Measurements from ENCODE around the gene RETREG1.
"Not testable (repeated sequence)": the region's sequence is repeated elsewhere in the genome, so short reads cannot be mapped to it uniquely, and the experiment has no call there.

The RETREG1 gene

DNA sequence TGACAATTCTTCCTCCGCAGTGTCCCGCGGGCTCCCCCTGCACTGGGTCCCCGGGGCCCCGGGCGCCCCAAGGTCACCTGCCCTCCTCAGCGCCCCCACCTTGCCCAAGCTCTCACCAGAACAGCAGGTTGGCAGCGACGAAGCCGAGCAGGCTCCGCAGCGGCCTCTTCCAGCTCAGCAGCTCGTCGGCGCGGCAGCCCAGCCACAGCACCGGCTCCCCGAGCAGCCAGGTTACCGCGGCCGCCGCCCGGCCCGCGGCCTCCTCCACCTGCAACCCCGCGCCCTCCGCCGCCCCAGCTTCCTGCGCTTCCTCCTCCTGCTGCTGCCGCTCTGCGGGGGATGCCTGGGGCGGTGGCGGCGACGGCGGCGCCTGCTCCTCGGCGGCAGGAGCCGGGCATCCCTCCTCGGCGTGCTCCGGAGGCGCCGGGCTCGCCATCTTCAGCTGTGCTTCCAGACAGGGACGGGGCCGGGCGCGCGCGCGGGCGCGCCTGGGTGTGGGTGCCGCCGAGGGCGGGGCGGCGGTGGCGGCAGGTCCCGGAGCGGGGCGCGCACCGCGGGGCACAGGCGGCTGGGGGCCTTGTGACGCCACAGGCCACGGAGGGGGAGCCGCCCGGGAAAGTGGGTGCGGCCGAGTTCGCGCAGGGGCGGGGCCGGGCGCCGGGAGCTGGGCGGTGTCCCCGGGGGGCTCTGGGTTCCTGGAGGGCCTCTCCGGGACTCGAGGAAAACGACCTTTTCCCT, at the start of gene RETREG1:
TSS of gene RETREG1 (minus strand) at position 462 of the 738 bp plus-strand sequence. CDS start at position 436, 26 bp downstream.
- peak; percentile 94 for DNase-seq

DNA sequence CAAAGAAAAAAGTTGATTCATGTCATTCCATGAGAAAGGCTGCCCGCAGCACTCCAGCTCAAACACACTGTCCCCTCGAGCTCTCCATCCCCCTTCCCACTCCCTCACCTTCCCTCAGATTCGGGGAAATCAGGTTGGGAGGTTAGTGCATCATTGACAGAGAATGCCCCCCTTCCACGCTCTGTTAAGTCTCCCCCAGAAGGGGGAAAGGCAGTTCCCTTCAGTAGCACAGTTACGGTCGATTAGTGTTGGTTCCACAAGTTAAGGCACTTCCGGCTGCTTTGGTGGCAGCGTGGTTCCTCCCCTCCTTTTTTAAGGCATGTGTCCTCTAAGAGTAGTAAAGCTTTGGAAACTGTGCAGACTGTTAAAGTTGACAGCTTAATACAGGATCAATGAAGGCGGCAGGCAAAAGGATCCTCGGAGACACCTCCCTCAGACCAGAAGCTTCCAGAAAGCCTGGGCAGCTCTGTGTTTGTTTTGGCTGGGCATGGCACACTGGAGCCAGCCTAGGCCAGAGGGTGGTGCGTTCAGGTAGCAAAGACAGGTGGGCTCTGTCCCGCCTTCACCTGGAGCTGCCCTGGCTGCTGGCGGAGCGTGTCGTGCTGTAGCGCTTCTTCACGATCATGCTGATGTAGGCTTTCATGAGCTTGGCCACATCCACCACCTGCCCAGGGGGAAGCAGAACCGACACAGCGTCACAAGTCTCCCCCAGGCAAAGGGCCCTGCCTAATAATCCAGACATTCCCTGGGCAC, 49.5 kb upstream of the RETREG1 start:
- DNase-seq, result no peak

DNA sequence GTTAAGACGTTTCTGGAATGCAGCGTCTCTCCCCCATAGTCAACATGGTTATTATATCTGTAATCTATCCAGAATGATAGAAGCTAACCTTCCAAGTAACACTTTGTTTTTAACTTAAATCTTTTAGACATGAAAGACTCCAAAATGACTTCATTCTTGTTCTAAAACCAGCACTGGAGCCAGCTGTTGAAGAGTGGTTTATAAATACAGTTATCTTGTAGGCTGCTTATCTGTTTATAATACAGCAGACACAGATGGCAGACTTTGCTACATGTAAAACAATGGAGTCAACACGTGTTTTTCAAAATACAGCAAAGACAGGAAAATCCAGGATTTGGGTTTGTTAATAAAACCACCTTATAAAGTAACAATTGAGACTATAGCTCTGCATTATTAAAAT, 48.8 kb upstream of the RETREG1 start:
- no peak for DNase-seq

- DNase-seq, result no peak
These were observed 47.6 kb upstream of the RETREG1 start for GRCh38 chr5:16664368-16664767.

DNA sequence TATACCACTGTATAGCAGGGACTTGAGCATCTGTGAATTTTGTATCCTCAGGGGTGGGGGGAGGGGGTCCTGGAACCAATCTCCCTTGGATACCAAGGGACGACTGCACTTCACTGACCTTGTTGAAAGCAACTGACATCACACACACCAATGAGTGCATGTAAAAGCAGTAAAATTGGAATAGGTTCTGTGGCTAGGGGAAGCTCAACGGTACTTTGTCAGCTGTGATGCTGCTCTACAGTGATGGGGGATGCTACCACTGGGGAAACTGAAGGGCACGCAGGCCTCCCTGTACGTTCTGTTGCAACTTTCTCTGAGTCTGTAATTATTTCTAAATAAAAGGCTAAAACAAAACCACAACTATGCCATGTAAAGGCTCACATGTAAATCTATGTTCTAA, 47.0 kb upstream of the RETREG1 start:
- DNase-seq, result no peak

DNA sequence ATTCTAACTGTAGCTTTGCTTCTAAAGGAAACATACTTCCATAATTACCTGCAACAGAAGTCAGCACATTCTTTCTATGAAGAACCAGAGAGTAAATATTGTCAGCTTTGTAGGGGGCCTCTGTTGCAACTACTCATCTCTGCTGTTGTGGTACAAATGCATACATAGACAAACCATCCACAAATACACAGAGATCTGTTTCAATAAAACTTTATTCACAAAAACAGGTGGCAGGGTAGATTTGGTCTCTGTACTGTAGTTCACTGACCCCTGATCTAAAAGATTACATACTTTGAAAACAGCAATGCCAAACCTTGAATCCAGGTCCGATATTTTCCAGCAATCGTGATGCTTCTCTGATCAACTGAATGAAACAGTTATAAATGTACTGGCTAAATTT, 44.9 kb upstream of the RETREG1 start:
- no peak for DNase-seq

GRCh38 chr5:16660982-16661381, 44.2 kb upstream of the RETREG1 start:
- no peak for DNase-seq

DNA sequence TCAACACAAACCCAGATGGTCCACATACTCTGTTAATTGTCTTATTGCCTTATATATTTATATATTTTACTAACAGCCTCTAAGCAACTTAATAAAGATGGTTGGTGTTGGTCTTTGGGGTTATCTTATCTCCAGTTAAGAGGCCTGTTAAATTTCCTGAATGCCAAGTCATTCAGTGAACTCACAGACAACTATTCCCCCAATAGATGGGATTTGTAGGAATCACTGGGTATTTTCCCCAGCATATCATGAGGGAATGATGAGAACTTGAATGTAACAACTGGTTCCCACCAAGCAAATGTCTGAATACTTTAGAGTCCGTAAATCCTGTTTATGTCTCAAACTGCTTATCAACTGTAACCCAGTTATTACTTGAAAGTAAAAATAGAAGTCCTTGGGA, 42.7 kb upstream of the RETREG1 start:
- no peak for DNase-seq

GRCh38 chr5:16656561-16657191, 39.9 kb upstream of the RETREG1 start:
- no peak for DNase-seq

- DNase-seq, result no peak
These were observed 38.0 kb upstream of the RETREG1 start for GRCh38 chr5:16654647-16655334.

- DNase-seq, result not testable (repeated sequence)
These were observed 31.9 kb upstream of the RETREG1 start for GRCh38 chr5:16648739-16649138.

- no peak for DNase-seq
These were observed 27.6 kb upstream of the RETREG1 start for GRCh38 chr5:16644301-16644889.

GRCh38 chr5:16642867-16643266, 26.1 kb upstream of the RETREG1 start:
- DNase-seq, result no peak

GRCh38 chr5:16639206-16639605, 22.4 kb upstream of the RETREG1 start:
- no peak for DNase-seq

- no peak for DNase-seq
These were observed 11.6 kb upstream of the RETREG1 start for GRCh38 chr5:16628376-16628775.

- no peak for DNase-seq
These were observed 10.0 kb upstream of the RETREG1 start for GRCh38 chr5:16626696-16627264.

DNA sequence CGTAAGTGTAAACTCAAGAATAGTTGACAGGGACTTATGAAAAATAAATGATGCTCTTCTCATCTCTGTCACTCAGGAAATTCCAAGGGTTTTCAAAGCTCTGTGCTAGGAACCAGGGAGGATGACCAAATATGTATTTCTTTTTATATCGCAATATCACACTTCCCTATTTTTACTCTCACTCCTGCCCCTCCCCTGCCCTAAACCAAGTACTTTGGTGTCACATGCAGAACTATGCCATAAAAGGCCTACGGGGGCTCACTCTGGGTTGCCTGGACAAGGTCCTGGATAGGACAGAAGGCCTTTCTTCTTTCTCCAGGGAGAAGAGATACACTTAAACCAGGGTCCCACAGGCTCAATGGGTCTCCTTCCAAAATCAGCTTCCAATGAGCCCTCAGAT, 8.3 kb upstream of the RETREG1 start:
- DNase-seq, result no peak

DNA sequence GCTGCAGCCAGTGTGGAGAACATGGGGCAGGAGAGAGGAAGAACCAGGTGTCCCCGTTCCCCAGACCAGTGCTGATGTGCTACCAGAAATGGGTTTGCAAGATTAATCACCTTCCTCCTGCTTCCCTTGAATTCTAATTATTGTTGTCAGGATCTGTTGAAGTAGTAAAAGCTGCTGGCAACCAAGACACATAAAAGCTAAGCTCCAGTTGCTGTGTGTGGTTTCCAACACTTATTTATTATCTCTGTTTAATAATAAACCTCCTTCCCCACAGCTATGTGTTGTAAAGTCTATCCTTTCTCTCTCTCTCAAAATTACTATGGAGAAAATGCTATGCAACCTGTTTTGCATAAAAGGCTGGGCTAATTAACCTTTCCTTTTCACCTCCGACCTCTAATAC, 2.3 kb upstream of the RETREG1 start:
- DNase-seq, result no peak

- DNase-seq, result no peak
These were observed 1.5 kb upstream of the RETREG1 start for GRCh38 chr5:16618138-16618897.

GRCh38 chr5:16617274-16617968, 624 bp upstream of the RETREG1 start:
- DNase-seq, result peak; percentile 80
